Neural cell (in vitro differentiated cells): ENCODE results near the gene MBTD1. TPM values are rescaled to one million over a fixed set of nuclear protein-coding genes. Genes with fewer than 3 reads are reported as not detected.

Experiments used
- H2AFZ ChIP-seq: fragments of 200-600, 300-800 bp; sonication (generic), shearing (Covaris generic); 2 replicates; pipeline ENCODE4 v1.6.0; 2014; ENCODE audit warnings: low read depth, mild to moderate bottlenecking, antibody characterized with exemption, low read length, moderate library complexity
- H3F3A ChIP-seq: fragments of 200-600 bp; shearing (Covaris generic); 2 replicates; pipeline ENCODE4 v1.6.1; 2016; ENCODE audit warnings: mild to moderate bottlenecking, moderate library complexity, mixed read lengths, antibody characterized with exemption, low read length; ENCODE audit not compliant: insufficient read depth, poor library complexity, severe bottlenecking
- H3K27ac ChIP-seq: fragments of 200-600, 300-800 bp; sonication (generic), shearing (Covaris generic); 2 replicates; pipeline ENCODE4 v1.5.1; 2014; ENCODE audit warnings: mild to moderate bottlenecking, low read length, moderate library complexity
- H3K27me3 ChIP-seq: fragments of 300-800, 200-600 bp; sonication (generic), shearing (Covaris generic); 2 replicates; pipeline ENCODE4 v1.6.0; 2014; ENCODE audit warnings: mild to moderate bottlenecking, low read depth, low read length, moderate library complexity; ENCODE audit not compliant: insufficient read depth
- H3K36me3 ChIP-seq: fragments of 300-800, 200-600 bp; sonication (generic), shearing (Covaris generic); 2 replicates; pipeline ENCODE4 v1.5.1; 2014; ENCODE audit warnings: mild to moderate bottlenecking, antibody characterized with exemption, low read length, moderate library complexity; ENCODE audit not compliant: insufficient read depth
- H3K4me2 ChIP-seq: fragments of 300-800, 200-600 bp; sonication (generic), shearing (Covaris generic); 2 replicates; pipeline ENCODE4 v1.6.0; 2014; ENCODE audit warnings: mild to moderate bottlenecking, low read length
- H3K4me3 ChIP-seq: fragments of 300-800, 200-600 bp; sonication (generic), shearing (Covaris generic); 2 replicates; pipeline ENCODE4 v1.5.1; 2014; ENCODE audit warnings: mild to moderate bottlenecking, low read length, moderate library complexity
- H3K79me2 ChIP-seq: fragments of 200-600 bp; shearing (Covaris generic); replicated peaks from 2 replicates; pipeline ENCODE4 v1.6.0; 2014; ENCODE audit warnings: mild to moderate bottlenecking, low read length, moderate library complexity; ENCODE audit not compliant: insufficient read depth
- H3K9ac ChIP-seq: fragments of 300-800, 200-600 bp; sonication (generic), shearing (Covaris generic); 2 replicates; pipeline ENCODE4 v1.6.1; 2016; ENCODE audit warnings: mild to moderate bottlenecking, low read length, mixed read lengths
- H3K9me2 ChIP-seq: fragments of 200-600 bp; shearing (Covaris generic); 2 replicates; pipeline ENCODE4 v1.6.1; 2016; ENCODE audit warnings: mild to moderate bottlenecking, low read length, mixed read lengths; ENCODE audit not compliant: insufficient read depth
- H3K9me3 ChIP-seq: fragments of 200-600, 300-800 bp; sonication (generic), shearing (Covaris generic); 2 replicates; pipeline ENCODE4 v1.6.1; 2016; ENCODE audit warnings: mild to moderate bottlenecking, mixed run types, low read length, moderate library complexity, mixed read lengths
- H4K20me1 ChIP-seq: fragments of 200-600 bp; shearing (Covaris generic); 2 replicates; pipeline ENCODE4 v1.6.1; 2016; ENCODE audit warnings: mild to moderate bottlenecking, mixed run types; ENCODE audit not compliant: insufficient read depth
- CTCF ChIP-seq: fragments of 450-650 bp; IDR thresholded peaks from 2 replicates; pipeline ENCODE4 v1.5.1; 2014; ENCODE audit warnings: antibody characterized with exemption, mild to moderate bottlenecking, moderate library complexity; ENCODE audit not compliant: poor library complexity, severe bottlenecking
- EP300 ChIP-seq: fragments of 450-650 bp; conservative IDR thresholded peaks from 2 replicates; pipeline ENCODE4 v1.6.1; 2014; ENCODE audit warnings: antibody characterized with exemption, mild to moderate bottlenecking, moderate library complexity; ENCODE audit not compliant: poor library complexity, severe bottlenecking
- EZH2 ChIP-seq: fragments of 200-600, 300-800 bp; shearing (Covaris generic), sonication (generic); IDR thresholded peaks from 2 replicates; pipeline ENCODE4 v1.6.1; 2014; ENCODE audit warnings: antibody characterized with exemption, low read length, borderline replicate concordance, mild to moderate bottlenecking; ENCODE audit not compliant: insufficient read depth, poor library complexity, severe bottlenecking
- MXI1 ChIP-seq: fragments of 450-650 bp; conservative IDR thresholded peaks from 2 replicates; pipeline ENCODE4 v1.6.1; 2014; ENCODE audit warnings: antibody characterized with exemption, mild to moderate bottlenecking; ENCODE audit not compliant: poor library complexity, severe bottlenecking
- POLR2AphosphoS5 ChIP-seq: IDR thresholded peaks from 2 replicates; pipeline ENCODE4 v1.6.1; 2012
- RAD21 ChIP-seq: fragments of 450-650 bp; conservative IDR thresholded peaks from 2 replicates; pipeline ENCODE4 v1.6.1; 2014; ENCODE audit warnings: antibody characterized with exemption, mild to moderate bottlenecking, moderate library complexity
- SMC3 ChIP-seq: fragments of 450-650 bp; conservative IDR thresholded peaks from 2 replicates; pipeline ENCODE4 v1.6.1; 2014; ENCODE audit warnings: antibody characterized with exemption, mild to moderate bottlenecking, moderate library complexity; ENCODE audit not compliant: poor library complexity
- TAF1 ChIP-seq: IDR thresholded peaks from 2 replicates; pipeline ENCODE4 v1.6.1; 2012; ENCODE audit warnings: low read depth
- polyA plus RNA-seq: library from polyadenylated mRNA; depleted of rRNA; stranded (reverse); fragments of >200 nt; gene quantifications from 2 replicates; pipeline ENCODE4 v1.2.3, GENCODE V29; 2014
- TF ChIP-seq, protein P1 (sequence below): IDR thresholded peaks from 2 replicates; pipeline ENCODE4 v1.6.1; 2012; ENCODE audit warnings: borderline replicate concordance

MBTD1 gene
- polyA plus RNA-seq, 1 donor from 2014 or later, result 70.0 TPM

GRCh38 chr17:51275381-51275780, 15.5 kb upstream of the MBTD1 start:
- H3K9ac ChIP-seq, result no peak overlapping the region
- no peaks in the 10 kb centered on the region for H3K9me2 ChIP-seq
- no peaks in the 10 kb centered on the region for H3K27me3 ChIP-seq
- TF ChIP-seq EP300, result no peak
- TF ChIP-seq POLR2AphosphoS5, result no peak
- TF ChIP-seq, protein P1, sequence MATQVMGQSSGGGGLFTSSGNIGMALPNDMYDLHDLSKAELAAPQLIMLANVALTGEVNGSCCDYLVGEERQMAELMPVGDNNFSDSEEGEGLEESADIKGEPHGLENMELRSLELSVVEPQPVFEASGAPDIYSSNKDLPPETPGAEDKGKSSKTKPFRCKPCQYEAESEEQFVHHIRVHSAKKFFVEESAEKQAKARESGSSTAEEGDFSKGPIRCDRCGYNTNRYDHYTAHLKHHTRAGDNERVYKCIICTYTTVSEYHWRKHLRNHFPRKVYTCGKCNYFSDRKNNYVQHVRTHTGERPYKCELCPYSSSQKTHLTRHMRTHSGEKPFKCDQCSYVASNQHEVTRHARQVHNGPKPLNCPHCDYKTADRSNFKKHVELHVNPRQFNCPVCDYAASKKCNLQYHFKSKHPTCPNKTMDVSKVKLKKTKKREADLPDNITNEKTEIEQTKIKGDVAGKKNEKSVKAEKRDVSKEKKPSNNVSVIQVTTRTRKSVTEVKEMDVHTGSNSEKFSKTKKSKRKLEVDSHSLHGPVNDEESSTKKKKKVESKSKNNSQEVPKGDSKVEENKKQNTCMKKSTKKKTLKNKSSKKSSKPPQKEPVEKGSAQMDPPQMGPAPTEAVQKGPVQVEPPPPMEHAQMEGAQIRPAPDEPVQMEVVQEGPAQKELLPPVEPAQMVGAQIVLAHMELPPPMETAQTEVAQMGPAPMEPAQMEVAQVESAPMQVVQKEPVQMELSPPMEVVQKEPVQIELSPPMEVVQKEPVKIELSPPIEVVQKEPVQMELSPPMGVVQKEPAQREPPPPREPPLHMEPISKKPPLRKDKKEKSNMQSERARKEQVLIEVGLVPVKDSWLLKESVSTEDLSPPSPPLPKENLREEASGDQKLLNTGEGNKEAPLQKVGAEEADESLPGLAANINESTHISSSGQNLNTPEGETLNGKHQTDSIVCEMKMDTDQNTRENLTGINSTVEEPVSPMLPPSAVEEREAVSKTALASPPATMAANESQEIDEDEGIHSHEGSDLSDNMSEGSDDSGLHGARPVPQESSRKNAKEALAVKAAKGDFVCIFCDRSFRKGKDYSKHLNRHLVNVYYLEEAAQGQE, result no peak
- TF ChIP-seq SMC3, result no peak
- TF ChIP-seq RAD21, result no peak
- TF ChIP-seq EZH2, result no peak
- TF ChIP-seq CTCF, result no peak
- no peak for TF ChIP-seq TAF1
- TF ChIP-seq MXI1, result no peak
- no peaks in the 10 kb centered on the region for H4K20me1 ChIP-seq
- H2AFZ ChIP-seq, result no peak overlapping the region
- H3K79me2 ChIP-seq, result peaks cover 6% of the 10 kb centered on the region
- H3K9me3 ChIP-seq, result no peaks in the 10 kb centered on the region
- H3F3A ChIP-seq, result no peaks in the 10 kb centered on the region
- no peak overlapping the region for H3K4me2 ChIP-seq
- H3K36me3 ChIP-seq, result peaks cover 5% of the 10 kb centered on the region
- H3K4me3 ChIP-seq, result no peak overlapping the region
- H3K27ac ChIP-seq, result no peak overlapping the region

DNA sequence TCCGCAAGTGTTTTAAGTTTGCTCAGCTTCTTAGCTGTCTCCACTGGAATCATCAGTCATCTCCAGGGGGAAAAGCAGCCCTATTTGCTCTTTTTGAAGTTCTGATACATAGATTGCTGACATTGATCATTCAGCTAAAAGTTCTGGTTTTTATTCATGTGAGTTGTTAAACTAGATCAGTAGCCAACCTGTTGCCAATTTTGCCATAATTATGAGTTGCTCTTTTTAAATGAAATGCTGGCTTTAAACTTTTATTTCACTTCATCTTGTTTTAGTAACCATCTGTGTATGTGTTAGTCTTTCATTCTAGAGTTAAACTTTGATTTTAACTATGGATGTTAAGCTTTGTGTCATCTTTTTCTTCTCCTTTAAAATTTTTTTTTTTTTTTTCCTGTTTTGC, 13.0 kb upstream of the MBTD1 start:
- Histone ChIP-seq H4K20me1 (no peaks in the 10 kb centered on the region), H3K27ac (no peak overlapping the region), H3K36me3 (peaks cover 5% of the 10 kb centered on the region), H3K9me2 (no peaks in the 10 kb centered on the region), H3K79me2 (peaks cover 6% of the 10 kb centered on the region), H2AFZ (no peak overlapping the region), H3K4me3 (no peak overlapping the region), H3K9ac (no peak overlapping the region), H3K9me3 (no peaks in the 10 kb centered on the region), H3F3A (no peaks in the 10 kb centered on the region), H3K4me2 (no peak overlapping the region), H3K27me3 (no peaks in the 10 kb centered on the region)
- TF ChIP-seq MXI1 (no peak), CTCF (no peak), TAF1 (no peak), RAD21 (no peak)
